Renal pelvis (tissue), 4 donors: Measurements from ENCODE around the gene ATXN2L. TPM values are rescaled to one million over a fixed set of nuclear protein-coding genes. Genes with fewer than 3 reads are reported as not detected.

Experiments used
- DNase-seq: peaks from one replicate; pipeline ENCODE4 v3.0.0-alpha.2; 2013
- polyA plus RNA-seq, 3 donors: library from polyadenylated mRNA; unstranded; fragments of 120-200 nt; gene quantifications; one replicate each; pipeline ENCODE4 v1.2.1, GENCODE V29; 2013; ENCODE audit not compliant: insufficient read length in 3 of 3

The ATXN2L gene
- polyA plus RNA-seq, 3 donors, result 116 to 132 (median 127) TPM

- DNase-seq, result no peak
These were observed 60.6 kb downstream of the ATXN2L start for GRCh38 chr16:28883221-28883996.

DNA sequence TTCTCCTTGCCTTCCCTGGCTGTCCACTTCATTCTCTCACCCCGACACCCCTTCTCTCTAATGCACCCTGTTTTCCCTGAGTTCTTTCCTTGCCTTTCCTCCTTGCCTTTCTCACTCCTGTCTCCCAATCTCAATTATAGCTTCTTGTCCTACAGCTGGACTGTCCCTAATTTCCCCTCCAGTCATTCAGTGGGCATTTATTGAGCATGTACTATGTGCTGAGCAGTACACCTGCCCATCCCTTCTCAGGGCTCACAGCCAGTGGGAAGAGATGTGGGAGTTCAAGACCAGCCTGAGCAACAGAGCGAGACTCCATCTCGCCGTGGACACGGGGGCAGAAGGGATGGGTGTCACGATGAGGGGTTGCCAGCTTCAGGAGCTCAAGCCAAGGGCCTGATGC is 61.2 kb downstream of the ATXN2L start:
- no peak for DNase-seq

Other genes with a start within 250 kb of the ATXN2L start
- gene SULT1A2, start 225.9 kb upstream of the ATXN2L start, polyA plus RNA-seq, result 1 to 10 TPM in 2 of 3 donors, under 1 TPM in 1; 0.81 to 3.1 (median 2.7) TPM
- 10 to 100 TPM; 21.9 to 30.4 (median 30.3) TPM for gene SULT1A1, start 213.0 kb upstream of the ATXN2L start, polyA plus RNA-seq
- gene NPIPB8, start 184.9 kb upstream of the ATXN2L start, polyA plus RNA-seq, result 1 to 10 TPM; 2.1 to 3.6 (median 2.3) TPM
- 100 to 1,000 TPM; 447 to 620 (median 545) TPM for gene EIF3C, start 111.5 kb upstream of the ATXN2L start, polyA plus RNA-seq
- gene NPIPB9, start 71.2 kb upstream of the ATXN2L start, polyA plus RNA-seq, result 1 to 10 TPM; 1.4 to 5.5 (median 2.2) TPM
- 100 to 1,000 TPM; 220 to 228 (median 223) TPM for gene TUFM, start 23.3 kb downstream of the ATXN2L start, polyA plus RNA-seq
- 10 to 100 TPM; 69.7 to 92.7 (median 86.7) TPM for gene SH2B1, start 40.8 kb downstream of the ATXN2L start, polyA plus RNA-seq
- gene ATP2A1, start 55.5 kb downstream of the ATXN2L start, polyA plus RNA-seq, result 1 to 10 TPM; 3.7 to 9.9 (median 5.2) TPM
- 10 to 100 TPM; 26.0 to 32.0 (median 30.8) TPM for gene RABEP2, start 102.2 kb downstream of the ATXN2L start, polyA plus RNA-seq
- 1 to 10 TPM; 3.8 to 5.0 (median 4.4) TPM for gene CD19, start 109.0 kb downstream of the ATXN2L start, polyA plus RNA-seq
- 10 to 100 TPM; 30.8 to 85.9 (median 76.7) TPM for gene NFATC2IP, start 127.9 kb downstream of the ATXN2L start, polyA plus RNA-seq
- gene SPNS1, start 151.8 kb downstream of the ATXN2L start, polyA plus RNA-seq, result 10 to 100 TPM; 51.3 to 64.6 (median 60.5) TPM
- 1 to 10 TPM; 5.8 to 9.5 (median 9.1) TPM for gene LAT, start 162.1 kb downstream of the ATXN2L start, polyA plus RNA-seq